HG02840 (cell line): ENCODE measurements around the gene ADCY5.

ENCODE experiments used
- ATAC-seq: cut with Tn5 transposase; IDR thresholded peaks from one replicate; pipeline ENCODE4 v1.9.1; 2021; ENCODE audit warnings: mild to moderate bottlenecking, moderate library complexity, moderate number of reproducible peaks; ENCODE audit not compliant: unreplicated experiment, low FRiP score

ADCY5 gene

GRCh38 chr3:123412076-123412475 is 36.8 kb downstream of the ADCY5 start:
- no peak for ATAC-seq

- ATAC-seq = no peak
Measured at GRCh38 chr3:123411340-123412040, 37.4 kb downstream of the ADCY5 start.

- no peak for ATAC-seq
Measured at GRCh38 chr3:123410149-123410515, 38.8 kb downstream of the ADCY5 start.

DNA sequence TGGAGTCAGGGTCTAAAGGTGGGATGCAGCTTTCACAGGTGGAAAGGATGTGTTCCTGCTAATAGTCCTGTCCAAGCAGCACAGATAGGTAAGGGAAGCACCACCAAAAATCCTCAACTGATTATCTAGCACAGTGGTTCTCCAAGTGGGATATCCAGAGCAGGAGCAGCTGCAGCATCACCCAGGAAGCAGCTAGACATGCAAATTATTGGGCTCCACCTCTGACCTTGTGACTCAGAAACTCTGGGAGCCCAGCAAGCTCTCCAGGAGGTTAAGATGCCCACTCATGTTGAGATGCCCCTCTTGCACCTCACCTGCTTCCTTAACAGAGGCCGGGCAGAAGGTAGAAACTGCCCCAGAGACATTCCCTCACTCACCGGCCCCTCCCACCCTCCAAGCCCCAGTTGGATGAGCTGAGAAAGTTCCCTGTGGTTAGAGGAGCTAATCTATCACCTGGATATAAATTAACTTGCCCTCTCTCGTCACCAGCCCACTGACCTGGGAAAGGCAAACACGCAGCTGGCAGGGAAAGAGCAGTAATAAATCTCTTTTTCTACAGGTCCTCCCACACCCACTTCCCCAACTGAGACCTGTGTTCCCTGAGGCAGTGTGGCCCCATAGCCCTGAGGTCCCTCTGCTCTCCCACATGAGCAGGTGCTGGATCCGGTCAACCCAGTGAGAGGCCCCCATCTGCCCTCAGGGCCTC is 39.3 kb downstream of the ADCY5 start:
- ATAC-seq = no peak

- ATAC-seq = no peak
Measured at GRCh38 chr3:123406598-123406997, 42.3 kb downstream of the ADCY5 start.

DNA sequence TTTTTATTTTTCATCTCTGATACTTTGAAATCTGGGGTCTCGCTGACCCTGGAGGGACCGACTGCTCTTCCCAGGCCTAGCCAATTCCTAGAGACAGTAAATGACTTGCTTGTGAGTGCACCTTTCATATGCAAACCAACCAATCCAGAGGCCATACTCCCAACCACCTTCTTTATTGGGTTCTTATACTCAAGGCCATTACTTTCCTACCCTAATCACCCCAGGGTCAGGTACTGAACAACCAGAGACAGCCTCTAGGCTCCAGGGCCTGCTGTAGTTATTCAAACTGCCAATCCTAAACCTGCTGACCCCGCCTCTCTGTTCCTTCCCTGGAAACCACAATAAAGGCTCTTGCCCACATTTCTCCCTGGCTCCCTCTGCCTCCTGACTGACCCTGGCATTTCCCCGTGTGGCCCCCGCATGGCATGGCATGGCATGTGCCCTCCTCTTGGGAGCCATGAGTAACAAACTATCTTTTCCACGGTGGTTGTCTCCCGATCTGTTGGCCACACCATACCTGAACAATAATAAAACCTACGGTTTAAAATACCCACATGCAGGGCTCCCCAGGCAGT is 42.9 kb downstream of the ADCY5 start:
- ATAC-seq = no peak

GRCh38 chr3:123405021-123405420 is 43.9 kb downstream of the ADCY5 start:
- ATAC-seq = no peak

- no peak for ATAC-seq
Measured at GRCh38 chr3:123404391-123404790, 44.5 kb downstream of the ADCY5 start.

DNA sequence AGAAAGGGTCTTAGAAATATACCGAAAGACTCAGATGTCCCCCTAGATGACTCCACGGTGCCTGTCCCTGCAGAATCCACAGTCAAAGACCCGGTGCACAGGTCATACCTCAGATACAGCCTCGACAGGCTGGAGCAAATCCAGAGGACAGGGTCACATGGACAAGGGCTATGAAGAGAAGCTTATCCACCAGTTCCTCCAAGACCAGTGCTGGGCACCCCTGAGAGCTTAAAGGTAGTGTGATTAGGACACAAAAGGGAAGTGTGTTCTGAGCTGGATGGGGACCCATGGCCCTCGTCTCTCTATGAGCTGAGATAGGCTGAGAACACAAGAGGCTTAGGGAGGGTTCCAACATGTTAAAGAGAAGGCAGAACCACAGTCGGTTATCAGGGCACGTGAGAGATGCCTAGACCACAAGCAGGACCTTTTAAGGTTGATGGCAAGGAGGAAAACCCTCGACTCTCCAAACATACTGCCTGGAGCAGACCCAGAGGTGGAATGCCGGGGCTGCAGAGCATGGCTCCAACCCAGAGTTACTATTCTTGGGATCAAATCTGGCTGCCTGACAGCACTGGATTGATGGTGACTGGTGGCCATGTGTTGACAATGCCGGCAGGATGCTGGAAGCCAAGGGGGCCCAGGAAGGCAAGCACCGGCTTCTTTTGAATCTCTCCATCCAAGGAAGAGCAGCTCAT is 46.9 kb downstream of the ADCY5 start:
- no peak for ATAC-seq

DNA sequence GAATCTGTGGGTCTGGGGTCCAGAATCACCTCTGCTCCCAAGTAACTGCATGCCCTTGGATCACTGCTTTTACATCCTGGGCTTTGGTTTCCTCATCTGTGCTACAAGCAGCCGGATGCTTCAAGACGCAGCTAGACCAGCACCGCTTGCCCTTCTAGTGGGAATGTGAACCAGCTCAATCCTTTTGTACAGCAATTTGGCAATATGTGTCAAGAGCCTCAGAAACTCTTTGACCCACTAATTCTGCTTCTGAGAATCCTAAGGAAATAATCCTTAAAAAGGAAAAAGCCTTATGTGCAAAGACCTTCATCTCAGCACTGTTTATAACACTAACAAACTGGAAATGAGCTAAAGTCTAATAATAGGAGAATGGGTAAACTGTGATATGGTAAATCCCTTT is 48.7 kb downstream of the ADCY5 start:
- ATAC-seq = no peak

DNA sequence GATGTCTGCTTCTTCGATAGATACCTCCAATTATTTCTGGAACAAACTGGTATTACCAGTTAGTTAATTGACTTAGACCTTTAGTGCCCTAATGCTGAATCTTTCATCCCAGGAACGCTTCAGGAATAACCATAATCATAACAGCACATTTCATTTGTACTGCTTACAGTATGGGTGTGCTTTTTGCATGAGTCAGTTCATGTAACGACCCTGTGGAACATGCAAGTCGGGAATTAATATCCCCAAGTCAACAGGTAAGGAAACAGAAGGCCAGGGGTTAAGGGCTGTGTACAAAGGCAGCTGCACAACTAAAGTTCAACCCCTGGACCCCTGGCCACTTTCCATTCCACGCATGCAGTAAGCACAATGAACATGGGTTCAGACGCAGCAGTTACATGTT is 49.2 kb downstream of the ADCY5 start:
- no peak for ATAC-seq

DNA sequence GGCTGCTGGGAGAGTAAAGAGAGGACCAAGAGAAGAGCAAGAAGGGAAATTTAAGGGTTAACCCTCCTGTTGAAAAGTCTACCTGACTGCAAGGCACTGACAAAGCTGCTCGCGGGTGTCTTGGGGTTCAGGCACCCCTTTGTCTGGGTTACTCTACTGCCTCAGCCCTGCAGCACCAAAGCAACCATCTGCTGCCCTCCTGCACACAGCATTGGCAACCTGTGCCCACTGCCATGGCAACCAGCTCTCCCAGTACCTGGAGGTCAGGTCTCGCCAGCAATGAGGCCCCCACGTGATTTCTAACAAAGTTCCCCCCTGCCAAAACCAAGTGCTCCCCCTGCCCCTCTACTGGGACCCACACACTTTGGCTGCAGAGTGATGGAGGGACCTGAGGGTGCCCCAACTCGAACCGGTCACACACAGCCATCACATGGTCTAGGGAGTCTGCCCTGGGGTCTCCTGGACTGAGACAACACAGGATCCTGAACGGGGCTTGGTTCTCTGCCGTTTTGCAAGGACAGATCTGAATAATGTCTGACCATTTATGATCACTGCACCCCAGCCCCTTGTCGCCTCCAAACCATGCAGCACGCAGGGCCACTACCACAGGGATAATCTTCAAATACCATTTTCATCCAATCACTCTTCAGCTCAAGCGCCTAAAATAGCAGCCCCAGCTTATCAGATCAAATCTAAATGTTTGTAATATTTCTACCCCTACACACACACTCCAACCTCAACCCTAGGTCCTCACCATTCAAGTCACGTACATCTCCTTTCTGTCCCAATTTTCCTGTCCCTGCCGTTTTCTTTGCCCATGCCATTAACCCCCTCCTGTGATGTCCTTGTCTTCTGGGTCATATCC is 50.7 kb downstream of the ADCY5 start:
- no peak for ATAC-seq

- ATAC-seq = no peak
Measured at GRCh38 chr3:123397050-123397590, 51.8 kb downstream of the ADCY5 start.

DNA sequence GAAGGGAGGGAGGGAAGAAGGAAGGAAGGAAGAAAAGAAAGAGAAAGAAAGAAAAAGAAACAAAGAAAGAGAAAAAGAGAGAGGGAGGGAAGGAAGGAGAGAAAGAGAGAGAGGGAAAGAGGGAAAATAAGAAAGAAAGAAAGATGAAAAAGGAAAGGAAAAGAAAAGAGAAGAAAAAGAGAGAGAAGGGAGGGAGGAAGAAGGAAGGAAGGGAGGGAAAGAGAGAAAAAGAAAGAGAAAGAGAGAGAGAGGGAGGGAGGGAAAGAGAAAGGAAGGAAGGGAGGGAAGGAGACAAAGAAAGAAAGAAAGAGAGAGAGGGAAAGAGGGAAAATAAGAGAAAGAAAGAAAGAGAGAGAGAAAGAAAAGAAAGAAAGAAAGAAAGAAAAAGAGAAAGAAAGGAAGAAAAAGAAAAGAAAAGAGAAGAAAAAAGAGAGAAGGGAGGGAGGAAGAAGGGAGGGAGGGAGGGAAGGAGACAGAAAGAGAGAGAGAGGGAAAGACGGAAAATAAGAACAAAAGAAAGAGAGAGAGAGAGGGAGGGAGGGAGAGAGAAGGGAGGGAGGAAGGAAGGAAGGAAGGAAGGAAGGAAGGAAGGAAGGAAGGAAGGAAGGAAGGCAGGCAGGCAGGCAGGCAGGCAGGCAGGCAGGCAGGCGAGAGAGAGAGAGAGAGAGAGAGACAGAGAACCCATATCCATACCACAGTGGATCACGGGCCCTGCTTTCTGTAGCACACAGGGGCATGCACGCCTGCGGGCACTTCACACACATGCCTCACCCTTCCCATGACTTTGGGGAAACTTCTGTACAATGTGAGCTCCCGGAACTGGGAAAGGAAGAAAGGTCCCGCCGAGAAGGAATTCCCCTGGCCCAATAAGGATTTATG is 52.5 kb downstream of the ADCY5 start:
- no peak for ATAC-seq

DNA sequence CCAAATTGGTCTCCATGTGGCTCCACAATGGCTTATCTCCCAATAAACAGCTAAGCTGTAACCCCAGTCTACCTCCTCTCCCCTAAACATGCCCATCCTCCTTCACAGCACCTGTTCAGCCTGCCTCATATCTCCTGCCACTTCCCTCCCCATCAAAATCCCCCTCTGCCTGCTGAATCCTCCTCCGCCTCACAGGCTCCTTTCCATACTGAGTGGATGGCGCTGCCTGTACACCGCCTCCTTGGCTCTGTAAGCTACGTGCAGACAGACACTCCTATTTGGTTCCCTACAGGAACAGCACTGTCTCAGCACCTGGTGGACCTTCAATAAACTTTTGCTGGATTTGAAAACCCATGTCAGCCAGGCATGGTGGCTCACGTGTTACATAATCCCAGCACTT is 53.7 kb downstream of the ADCY5 start:
- no peak for ATAC-seq

DNA sequence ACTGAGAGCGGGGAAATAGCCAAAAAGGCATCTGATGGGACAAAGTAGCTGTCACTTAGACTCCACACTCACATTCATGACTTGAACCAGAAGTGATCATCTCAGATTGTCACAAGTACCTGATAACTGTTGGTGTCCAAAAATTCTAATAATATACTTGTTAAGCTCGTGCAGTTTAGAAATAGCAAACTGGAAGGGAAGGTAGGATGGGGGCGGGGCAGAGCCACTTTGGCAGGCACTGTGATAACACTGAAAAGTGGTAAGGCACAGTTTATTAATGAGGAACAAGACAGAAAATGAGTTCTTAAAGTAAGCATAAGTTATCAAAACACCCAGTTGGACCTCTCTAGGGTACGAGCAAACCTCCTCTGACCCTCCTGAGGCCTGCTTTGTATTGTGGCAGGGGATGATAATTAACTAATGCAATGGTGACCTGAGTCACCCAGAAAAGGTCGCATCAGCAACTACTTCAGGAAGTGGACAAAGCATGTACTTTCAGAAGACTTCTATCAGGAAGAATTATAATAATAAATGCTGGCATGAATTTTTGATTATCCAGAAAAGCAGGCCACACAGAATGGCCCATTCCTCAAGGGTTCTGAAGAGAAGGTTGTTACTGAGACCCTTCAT is 54.4 kb downstream of the ADCY5 start:
- ATAC-seq = no peak

- ATAC-seq = no peak
Measured at GRCh38 chr3:123392871-123393620, 55.8 kb downstream of the ADCY5 start.

- ATAC-seq = no peak
Measured at GRCh38 chr3:123392368-123392767, 56.5 kb downstream of the ADCY5 start.
